ENCODE results near the gene RHOF.

The RHOF gene

GRCh38 chr12:121733849-121734248 is 59.6 kb downstream of the RHOF start:
- DNase-seq, result no peak

DNA sequence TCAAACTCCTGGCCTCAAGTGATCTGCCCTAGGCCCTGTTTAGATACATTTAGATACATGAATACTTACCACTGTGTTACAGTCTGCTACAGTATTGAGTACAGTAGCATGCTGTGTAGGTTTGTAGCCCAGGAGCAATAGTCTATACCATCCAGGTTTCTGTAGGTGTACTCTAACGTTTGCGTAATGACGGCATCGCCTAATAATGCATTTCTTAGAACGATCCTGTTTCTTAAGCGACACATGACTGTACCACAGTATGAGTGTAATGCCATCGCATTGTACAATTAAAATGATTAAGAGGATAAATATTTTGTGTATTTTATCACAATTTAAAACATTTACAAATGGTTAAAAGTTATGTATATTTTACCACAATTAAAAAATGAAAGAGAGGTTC is 62.0 kb downstream of the RHOF start:
- DNase-seq, result no peak

DNA sequence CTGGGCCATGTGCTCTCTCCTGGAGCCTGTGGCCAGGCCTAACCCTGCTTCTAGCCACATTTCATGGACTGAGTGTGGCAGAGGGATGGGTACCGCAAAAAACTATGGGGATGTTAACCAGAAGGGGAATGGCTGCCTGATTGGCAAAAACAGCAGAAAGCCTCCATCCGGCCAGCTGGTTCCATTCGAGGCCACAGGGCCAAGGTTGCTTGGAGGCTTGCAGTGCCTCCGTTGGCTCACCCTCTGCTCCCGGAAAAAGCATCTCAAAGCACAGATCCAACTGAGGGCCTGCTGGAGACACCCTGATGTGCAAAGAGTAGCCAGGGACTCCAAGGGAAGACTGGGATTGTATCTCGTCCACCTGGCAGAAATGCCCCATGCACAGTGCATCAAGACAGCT is 64.5 kb downstream of the RHOF start:
- no peak for DNase-seq
